HG03039 (cell line): Measurements from ENCODE around the gene SLC49A3.

Experiments
- ATAC-seq: cut with Tn5 transposase; IDR thresholded peaks from one replicate; pipeline ENCODE4 v1.9.1; 2021; ENCODE audit warnings: mild to moderate bottlenecking, moderate library complexity; ENCODE audit not compliant: unreplicated experiment

The SLC49A3 gene

GRCh38 chr4:666822-667544, 22.0 kb downstream of the SLC49A3 start:
- no peak for ATAC-seq

DNA sequence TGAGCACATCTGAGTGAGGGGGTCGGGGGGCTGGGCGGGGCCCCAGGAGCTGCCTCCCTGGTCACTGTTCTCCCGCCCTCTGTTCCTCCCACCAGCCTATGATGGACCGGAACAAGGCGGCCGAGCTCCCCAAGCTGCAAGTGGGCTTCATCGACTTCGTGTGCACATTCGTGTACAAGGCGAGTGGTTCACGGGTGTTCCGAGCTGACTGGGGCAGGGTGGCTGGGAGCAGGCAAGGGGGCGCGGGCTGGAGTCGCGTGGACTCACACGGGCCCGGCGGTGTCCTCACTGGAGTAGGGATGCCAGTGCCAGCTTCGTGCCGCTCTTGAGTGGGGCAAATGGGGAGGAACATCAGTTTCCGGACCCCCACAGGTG, 22.5 kb downstream of the SLC49A3 start:
- no peak for ATAC-seq

DNA sequence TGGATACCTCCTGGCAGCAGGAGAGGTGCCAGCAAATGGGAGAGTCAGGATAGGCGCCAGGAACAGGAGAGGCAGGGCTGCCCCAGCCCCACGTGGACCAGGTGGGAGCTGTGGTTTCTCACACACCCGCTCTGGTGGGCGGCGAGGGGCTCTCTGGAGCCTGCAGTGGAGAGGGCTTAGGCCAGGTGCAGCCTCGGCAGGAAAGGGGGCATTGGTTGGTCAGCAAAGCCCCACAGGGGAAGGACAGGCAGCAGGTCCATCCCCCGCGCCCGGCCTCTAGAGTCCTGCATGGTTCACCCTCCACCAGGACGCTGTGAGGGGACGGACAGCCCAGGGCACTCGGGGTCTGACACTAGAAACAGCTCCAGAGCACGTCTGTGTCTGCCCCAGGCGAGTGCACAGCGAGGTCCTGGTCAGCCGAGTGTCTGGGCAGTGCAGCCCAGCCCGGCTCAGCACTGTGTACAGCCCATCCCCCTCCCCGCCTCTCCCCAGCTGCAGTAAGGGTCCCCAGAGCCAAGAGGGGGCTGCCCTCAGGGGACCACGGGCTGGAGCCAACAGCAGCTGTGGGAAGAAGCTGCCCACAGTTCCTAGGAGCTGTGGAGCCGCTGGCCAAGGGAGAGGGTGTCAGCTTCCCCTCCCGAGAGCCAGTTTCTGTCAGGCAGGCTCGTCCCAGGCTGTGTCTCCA, 23.1 kb downstream of the SLC49A3 start:
- no peak for ATAC-seq

DNA sequence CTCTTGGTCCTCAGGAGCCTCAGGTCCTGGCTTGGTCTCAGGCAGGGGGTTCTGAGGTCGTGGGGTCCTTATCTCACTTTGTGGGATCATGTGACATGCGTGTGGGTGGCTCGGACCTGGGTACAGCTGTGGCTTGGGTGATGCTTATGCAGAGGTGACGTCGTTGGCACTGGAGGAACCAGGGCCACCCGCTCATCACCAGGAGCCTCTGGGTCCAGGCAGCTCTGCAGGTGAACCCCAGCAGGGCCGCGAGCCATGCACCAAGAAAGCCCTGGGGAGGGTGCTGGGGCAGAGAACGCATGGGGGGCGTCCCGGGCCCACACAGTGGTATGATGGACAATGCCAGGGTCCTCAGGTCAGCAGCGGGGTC, 23.6 kb downstream of the SLC49A3 start:
- no peak for ATAC-seq

DNA sequence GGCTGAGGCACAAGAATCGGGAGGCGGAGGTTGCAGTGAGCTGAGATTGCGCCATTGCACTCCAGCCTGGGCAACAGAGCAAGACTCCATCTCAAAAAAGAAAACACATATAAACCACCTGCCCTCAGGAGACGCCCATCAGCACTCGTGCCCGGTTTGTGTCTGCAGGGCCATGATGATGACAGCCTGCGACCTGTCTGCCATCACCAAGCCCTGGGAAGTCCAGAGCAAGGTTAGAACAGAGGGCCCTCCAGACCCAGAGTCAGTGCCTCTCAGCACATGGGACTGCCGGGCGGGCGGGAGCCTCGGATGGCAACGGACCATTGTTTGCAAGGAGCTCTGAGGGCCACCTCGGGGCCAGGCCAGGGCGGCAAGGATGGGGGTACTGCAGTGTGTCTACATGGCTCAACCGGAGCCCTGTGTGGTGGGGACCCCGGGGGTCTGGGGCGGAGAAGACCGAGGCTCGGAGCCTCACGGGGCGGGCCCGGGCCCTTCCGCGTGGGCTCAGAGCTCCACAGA, 24.2 kb downstream of the SLC49A3 start:
- ATAC-seq: no peak

DNA sequence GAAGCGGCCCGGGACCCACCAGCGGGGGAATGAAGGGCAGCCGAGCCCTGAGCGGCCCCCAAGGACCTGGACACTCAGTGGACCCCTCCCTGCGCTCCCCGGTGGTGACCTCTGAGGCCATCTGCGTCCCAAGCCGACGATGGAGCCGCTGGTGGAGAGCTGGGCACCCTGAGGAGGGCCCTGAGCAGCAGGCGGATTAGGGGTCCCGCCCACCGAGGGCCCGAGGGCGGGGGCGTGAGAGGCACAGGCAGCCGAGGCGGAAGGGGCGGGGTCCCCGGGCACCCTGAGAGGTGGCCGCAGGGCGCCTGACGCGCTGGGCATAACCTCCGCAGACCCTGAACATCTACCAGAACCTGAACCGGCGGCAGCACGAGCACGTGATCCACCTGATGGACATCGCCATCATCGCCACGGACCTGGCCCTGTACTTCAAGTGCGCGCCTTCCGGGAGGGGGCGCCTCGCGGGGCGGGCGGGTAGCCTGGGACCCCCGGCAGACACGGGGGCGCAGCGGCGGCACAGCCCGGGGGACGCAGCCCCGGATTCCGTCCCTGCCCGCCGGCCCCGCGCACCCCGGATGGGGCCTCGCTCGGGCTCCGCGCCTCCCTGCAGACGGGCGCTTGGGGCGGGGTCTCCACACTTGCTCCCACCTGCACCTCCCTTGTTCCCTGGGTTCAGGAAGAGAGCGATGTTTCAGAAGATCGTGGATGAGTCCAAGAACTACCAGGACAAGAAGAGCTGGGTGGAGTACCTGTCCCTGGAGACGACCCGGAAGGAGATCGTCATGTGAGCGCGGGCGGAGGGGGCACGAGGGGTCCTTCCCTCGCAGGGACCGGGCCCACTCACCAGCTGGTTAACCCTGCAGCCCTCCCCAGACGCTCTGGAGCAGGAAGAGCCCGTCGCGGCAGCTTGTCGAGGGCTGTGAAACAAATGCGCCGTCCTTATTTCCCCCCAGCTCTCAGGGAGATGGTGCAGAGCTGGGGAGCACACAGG, 25.2 kb downstream of the SLC49A3 start:
- peak; percentile 47 for ATAC-seq

GRCh38 chr4:663046-663437, 25.9 kb downstream of the SLC49A3 start:
- ATAC-seq: no peak

DNA sequence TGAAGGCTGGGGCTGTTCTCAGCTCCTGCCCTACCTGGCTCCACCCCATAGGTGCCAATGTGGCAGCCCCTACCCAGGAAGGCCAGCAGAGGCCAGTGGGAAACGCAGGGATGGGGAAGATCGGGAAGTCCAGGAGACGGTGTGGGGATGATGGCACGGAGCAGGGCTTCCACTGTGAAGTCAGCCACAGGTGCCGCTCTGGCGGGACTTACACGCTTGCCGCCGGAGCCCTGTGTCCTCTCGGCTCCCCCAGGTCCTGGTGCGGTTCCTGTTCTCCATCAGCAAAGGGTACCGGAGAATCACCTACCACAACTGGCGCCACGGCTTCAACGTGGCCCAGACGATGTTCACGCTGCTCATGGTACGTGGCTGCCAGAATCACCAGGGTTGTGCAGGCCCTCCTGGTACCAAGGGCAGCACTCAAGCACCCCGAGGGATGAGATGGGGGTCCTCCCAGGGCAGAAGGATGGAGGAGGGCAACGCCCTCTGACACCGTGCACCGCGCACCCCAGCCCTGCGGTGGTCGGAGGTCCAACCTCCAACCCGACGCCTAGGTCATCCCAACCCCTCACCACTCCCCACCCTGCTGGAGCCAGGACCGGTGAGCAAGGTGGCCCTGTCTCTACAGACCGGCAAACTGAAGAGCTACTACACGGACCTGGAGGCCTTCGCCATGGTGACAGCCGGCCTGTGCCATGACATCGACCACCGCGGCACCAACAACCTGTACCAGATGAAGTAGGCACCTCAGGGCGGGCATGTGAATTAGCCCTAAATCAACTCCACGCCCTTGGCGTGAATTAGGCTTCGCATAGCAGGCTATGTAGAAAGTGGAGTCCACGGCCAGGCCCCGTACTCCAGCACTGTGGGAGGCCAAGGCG, 26.8 kb downstream of the SLC49A3 start:
- no peak for ATAC-seq

DNA sequence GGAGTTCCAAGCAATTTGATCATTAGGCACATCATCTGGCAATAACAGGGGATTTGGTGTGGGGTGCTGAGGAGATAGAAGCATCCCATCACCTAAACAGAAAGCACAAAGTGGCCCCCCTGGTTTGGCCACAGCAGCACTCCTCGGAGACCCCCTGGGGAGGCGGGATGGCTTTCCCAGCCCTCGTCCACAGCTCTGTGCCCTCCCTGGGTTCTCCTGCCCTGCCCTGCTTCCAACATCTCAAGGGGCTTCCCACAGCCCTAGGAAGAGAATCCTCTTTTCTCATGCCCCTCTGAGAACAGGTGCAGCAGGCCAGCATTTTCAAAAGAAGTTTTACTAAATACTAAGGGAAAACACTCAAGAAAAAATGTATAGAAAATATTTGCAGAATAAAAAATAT, 27.7 kb downstream of the SLC49A3 start:
- no peak for ATAC-seq

DNA sequence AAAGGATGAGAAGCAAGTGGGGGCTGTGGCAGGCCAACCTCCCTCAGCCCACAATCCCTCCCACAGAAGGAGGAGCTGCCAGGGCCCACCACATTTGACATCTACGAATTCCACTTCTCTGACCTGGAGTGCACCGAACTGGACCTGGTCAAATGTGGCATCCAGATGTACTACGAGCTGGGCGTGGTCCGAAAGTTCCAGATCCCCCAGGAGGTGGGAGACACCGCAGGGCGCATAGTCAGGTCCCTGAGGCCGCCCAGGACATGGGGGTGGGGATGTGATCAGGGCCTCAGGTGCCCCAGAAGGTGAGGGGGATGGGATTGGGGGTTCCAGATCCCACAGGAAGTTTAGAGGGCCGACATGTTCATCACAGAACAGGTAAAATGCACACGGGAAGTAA, 28.6 kb downstream of the SLC49A3 start:
- ATAC-seq: no peak

DNA sequence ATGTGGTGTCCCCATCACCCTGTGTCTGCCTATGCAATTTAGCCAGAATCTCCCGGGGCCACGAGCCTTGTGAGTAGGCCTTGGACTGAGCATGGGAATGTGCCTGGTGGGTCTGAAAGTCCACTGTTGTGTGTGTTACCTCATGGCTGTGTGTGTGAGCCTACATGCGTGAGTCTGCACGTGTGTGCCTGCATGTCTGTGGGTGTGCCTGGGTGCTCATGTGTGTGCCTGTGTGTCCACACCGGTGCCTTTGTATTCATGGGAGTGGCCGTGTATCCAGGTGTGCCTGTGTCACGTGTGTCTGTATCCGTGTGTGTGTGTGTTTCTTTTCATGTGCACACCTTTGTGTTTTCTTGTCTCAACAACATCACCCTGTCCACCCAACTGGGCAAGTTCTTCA, 29.1 kb downstream of the SLC49A3 start:
- no peak for ATAC-seq

DNA sequence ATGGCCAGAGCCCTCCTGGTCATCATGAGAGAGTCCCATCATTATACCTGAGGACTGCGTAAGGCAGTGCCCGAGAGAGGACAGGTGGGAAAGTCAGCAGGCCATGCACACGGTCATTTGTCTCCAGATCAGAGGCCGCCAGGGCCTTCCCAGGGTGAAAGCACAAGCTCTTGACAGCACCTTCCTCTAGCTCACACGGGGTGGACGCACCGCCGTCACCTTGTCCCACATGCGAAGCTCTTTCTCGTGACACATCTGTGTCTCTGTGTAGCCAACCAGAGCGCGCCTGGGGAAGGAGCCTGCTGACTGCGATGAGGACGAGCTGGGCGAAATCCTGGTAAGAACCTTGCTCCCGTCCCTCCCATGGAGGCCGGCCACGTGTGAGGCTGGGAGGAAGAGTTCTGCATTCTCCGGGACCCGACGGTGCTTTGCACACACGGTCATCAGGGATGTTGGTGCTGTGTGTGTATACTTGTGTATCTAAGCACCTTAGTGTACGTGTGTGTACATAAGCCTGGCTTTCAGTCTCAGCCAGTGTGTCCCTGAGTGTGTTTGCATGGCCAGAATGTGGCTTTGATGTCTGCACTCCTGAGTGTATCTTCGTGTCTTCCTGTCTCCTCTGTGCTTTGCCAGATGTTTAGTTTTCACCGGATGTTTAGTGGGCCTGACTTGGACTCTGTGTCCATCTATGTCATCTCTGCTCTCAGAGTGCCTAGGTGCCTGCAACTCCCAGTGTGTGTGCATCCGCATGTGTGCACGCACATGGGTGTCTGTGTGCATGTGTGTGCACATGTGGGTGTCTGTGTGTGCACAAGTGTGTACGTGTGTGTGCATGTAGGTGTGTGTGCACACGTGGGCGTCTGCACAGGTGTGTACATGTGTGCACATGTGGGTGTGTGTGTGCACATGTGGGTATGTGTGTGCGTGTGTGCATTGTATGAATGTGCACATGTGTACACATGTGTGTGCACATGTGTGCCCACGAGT, 30.0 kb downstream of the SLC49A3 start:
- no peak for ATAC-seq

DNA sequence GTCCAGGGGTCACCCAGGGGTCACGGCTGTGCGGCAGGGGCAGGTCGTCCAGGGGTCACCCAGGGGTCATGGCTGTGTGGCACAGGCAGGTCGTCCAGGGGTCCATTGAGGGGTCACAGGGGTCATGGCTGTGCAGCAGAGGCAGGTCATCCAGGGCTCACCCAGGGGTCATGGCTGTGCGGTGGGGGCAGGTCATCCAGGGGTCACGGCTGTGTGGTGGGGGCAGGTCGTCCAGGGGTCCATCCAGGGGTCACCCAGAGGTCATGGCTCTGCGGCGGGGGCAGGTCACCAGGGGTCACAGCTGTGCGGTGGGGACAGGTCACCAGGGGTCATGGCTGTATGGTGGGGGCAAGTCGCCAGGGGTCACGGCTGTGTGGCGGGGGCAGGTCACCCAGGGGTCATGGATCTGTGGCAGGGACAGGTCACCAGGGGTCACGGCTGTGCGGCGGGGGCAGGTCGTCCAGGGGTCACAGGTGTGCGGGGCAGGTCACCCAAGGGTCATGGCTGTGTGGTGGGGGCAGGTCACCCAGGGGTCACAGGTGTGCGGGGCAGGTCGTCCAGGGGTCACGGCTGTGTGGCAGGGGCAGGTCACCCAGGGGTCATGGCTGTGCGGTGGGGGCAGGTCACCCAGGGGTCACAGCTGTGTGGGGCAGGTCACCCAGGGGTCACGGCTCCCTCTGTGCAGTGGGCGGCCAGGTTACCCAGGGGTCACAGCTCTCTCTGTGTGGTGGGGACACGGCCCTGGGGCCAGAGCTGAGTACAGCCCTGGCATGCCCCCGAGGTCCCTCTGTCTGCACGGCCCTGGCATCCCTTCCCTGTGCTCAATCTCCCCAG, 30.9 kb downstream of the SLC49A3 start:
- no peak for ATAC-seq

DNA sequence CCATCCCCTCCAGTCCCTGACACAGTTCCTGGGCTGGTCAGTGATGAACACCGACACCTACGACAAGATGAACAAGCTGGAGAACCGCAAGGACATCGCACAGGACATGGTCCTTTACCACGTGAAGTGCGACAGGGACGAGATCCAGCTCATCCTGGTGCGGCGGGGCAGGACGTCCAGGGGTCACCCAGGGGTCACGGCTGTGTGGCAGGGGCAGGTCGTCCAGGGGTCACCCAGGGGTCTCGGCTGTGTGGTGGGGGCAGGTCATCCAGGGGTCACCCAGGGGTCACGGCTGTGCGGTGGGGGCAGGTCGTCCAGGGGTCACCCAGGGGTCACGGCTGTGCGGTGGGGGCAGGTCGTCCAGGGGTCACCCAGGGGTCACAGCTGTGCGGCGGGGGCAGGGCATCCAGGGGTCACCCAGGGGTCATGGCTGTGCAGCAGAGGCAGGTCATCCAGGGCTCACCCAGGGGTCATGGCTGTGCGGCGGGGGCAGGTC, 31.6 kb downstream of the SLC49A3 start:
- no peak for ATAC-seq

GRCh38 chr4:656436-657337, 32.3 kb downstream of the SLC49A3 start:
- ATAC-seq: no peak

- no peak for ATAC-seq
Measured at GRCh38 chr4:655464-656151, 33.3 kb downstream of the SLC49A3 start.
